HG03565 (cell line): ENCODE measurements around the gene WDR35.
A peak's percentile ranks its signal among the peaks of the same experiment; 100 is the strongest.

Source experiments
- ATAC-seq: cut with Tn5 transposase; IDR thresholded peaks from one replicate; pipeline ENCODE4 v1.9.1; 2021; ENCODE audit warnings: mild to moderate bottlenecking, moderate library complexity; ENCODE audit not compliant: unreplicated experiment

WDR35 gene

DNA sequence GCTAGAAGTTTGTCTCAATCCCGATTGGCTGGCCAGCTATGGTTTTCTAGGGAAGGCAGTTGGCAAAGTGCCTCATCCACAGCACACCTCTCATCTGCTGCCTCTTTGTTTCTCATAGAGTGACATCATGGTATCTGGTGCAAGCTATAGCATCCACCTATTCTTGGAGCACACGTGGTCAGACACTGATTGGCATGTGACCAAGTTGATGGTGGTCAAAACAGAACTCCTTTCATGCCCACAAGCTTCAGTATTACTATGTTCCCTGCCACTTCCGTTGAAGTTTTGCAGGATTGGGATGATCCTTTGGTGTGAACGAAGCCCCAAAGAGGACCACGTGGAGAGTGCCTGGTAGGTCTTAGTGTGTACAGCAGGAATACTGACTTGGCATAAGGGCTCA, 116.9 kb downstream of the WDR35 start:
- no peak for ATAC-seq

DNA sequence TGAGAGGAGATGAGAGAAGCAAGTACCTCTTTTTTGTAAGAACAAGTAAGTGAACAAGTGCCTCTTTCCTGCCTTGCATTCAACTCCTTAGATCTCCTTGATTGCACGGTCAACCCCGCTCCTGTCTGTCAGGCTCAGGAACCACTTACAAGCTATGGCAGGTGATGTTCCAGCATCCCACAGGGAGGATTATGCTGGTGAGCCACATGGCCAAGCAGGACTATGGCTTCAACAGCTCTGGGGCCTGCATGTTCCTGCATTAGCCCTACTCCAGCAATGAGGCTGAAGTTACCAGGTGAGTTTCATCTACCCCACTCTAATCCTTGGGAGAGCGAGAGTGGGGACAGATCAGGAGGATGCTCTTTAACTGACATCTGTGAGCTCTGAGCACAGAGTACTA, 117.6 kb downstream of the WDR35 start:
- no peak for ATAC-seq

DNA sequence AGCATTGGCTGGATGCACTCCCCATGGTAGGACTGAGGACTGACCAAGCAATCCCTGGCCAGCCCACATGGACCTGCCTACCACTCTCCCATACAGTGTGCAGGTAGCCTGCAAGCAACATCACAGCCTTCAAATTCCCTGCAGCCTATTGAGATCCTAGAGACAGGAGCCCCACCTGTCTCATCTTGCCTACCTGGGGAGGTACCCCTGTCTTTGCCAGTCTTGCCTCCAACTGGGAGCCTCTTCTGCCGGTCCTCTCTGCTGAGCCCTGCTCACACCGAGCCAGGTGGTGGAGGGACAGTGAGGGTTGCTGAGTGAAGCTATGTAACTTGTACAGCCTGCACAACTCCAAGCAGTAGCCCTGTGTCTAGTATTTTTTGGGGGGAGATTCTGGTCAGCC, 118.1 kb downstream of the WDR35 start:
- no peak for ATAC-seq

DNA sequence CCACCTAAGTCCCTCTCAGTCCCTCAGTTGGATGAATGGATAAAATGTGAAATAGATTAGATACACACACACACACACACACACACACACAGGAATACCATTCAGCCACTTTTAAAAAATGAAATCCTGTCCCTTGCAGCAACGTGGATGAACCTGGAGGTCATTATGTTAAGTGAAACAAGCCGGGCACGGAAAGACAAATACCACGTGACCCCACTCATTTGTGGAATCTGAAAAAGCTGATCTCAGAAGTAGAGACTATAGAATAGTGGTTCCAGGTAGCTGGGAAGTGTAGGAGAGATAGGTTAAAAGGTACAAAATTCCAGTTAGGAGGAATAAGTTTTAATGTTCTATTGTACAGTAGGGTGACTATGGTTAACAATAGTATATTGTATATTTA, 119.1 kb downstream of the WDR35 start:
- no peak for ATAC-seq

DNA sequence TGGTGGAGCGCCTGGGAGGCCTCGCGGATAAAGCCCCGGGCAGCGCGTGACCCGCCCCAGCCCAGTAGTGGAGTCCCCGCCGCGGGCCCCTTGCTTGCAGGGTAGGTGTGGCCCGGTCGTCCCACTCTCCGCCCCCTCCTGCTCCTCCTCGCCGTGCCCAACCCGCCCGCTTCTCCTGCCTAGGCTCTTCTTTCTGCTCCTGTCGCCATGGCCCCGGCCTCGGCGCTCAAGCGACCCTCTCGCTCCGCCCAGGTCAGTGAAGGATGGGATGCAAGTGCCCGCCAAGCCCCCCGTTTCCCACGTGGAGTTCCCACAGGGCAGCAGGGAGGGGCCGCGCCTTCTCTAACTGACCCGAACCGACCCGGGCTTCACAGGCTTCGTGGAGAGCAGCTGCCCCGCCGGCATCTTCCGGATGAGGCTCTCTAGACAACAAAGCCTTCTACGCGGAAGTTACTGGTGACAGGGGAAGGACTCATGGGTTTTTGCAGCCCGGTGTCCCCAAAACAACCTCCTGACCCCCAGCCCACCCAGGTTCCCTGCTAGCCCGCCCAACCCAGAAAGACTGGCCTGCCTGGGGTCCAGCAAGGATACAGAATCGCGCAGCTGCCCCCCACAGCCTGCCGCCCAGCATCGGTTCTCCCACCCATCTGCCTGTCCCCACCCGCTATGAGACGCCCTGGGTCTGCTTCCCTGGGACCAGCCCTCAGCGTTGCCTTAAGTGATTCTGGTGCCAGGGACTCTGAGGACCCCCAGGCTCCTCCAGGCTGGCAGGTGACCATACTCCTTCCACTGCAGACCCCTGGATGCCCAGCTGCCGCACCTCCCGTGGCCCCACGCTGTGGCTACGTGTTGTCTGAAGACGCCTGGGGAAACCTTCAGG, 121.0 kb downstream of the WDR35 start:
- ATAC-seq = peak; percentile 46

DNA sequence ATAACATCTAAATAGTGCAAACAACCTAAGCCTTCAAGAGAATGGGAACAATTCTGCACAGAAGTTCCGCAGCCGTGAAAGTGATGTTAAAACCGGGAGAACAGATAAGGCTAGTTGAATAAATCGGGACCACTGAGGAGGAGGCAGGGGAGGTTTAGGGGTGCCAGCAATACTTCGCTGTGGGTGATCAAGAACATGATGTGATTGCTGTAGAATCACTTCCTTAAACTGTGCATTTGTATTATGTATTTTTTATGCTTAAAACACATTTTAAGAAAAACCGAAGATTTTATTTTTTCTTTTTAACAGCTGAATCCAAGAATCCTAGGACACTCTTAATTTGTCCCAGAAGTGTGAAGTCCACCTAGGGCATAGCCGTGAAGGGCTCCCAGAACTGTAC, 121.7 kb downstream of the WDR35 start:
- no peak for ATAC-seq

DNA sequence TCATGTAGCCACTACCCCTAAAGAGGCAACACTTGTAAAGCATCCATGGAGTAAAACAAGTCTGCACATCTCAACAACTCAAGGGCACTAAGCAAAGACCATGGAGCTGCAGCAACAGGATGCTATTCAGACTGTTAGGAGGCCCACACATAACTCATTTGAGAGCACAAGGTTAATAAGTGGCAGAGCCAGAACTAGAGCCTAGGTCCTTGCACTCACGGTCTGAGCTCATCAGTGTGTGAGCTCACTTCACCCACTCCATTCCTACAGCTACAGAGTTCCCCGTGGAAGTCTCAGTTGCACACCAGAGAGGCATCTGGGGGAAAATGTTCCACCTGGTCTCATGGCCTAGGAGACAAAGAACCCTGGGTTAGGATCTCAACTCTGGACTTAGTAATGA, 123.1 kb downstream of the WDR35 start:
- ATAC-seq = no peak

DNA sequence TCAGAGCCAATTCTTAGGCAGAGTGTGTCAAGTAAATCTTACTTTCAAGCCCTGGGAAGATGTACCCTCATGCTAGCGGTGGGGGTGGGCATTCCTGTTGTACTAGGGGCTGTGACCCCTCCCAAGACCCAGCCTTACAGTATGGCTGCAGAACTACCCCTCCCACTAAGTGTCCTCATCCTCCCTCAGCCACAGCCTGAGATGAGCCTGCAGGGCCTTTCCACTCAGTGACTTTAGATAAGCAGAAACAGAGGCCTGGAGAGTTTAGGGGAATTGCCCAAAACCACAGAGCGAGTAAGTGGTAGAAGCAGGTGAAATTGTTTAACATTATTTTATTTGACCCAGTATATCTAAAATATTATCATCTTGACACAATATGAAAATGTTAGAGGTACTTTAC, 124.8 kb downstream of the WDR35 start:
- ATAC-seq = peak; percentile 31

DNA sequence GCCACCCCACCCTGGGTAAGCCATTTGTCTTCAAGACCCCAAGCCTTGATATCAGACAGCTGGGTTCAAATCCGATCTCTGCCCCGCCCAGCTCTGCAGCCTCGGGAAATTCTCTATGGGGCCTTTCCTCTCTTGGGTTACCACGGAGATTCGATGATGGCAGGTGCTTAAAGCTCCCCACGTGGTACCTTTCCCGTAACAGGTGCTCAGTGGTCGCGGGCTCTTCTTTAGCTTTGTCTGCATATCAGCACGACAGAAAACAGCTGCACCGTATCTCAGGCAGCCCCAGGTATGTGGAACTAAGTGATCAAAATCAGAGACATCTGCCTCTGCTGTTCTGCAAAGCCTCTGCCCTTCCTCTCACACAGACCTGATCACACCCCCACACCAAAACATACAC, 125.5 kb downstream of the WDR35 start:
- no peak for ATAC-seq

DNA sequence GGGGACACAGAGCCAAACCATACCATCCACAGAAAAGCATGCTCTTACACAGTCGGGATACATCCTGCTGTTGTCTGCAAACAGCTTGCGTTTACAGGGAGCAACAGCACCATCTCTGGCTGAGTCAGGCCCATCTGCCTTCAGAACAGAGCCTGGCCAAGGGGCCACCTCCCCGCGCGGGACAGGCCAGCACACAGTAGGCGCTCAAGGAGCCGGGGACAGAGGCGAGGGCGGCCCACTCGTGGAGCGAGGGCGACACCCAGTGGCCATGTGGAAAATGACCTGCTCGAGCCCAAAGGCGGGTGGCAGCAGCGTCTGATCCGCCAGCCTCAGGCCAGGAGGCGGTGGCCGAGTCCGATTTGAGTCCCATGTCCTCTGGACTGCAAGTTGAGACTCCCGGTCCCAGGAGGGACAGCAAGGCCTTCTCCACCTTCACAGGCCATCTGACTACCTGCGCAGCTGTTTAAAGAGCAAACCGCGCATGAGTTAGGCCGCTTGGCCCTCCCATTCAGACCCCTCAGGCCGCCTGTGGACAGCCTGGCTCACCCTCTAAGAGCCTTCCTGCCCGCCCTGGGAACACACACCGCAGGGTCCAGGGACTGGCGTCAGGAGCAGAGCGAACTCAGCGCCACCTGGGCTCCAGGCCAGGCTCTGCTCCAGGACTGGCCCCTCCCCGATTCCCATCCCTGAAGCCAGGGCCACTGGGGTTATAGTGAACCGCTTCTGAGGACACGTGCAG, 126.4 kb downstream of the WDR35 start:
- peak; percentile 63 for ATAC-seq

DNA sequence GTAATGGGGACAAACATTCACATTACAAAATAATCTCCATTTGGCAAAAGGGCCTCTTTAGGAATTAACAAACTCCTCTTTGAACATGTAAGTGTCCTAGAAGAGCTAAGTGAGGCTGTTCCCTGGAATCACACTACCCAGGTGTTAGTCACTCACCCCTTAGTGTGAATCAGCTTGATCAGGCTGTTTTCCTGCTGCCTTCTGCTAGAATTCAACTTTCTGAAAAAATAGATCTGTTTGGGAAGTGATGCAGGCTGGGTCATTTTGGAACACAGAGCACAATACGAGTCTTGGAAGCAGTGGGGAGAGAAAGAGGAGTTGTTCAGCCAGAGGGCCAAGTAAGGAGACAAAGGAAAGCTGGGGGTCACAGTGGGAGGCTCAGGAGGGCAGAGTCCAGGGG, 128.1 kb downstream of the WDR35 start:
- no peak for ATAC-seq
